Measurements from ENCODE around the gene RFX3.

RFX3 gene

GRCh38 chr9:3475300-3476020 is 50.3 kb downstream of the RFX3 start:
- DNase-seq = no peak

- DNase-seq = no peak
Observed at GRCh38 chr9:3474821-3475220, 51.0 kb downstream of the RFX3 start.

- no peak for DNase-seq
Observed at GRCh38 chr9:3473405-3473804, 52.4 kb downstream of the RFX3 start.

- no peak for DNase-seq
Observed at GRCh38 chr9:3471883-3472282, 53.9 kb downstream of the RFX3 start.

- no peak for DNase-seq
Observed at GRCh38 chr9:3468421-3469205, 57.2 kb downstream of the RFX3 start.

- peak in 11 of 14 donors; percentile 1 to 32 (median 19) for DNase-seq
Observed at GRCh38 chr9:3467593-3468219, 58.1 kb downstream of the RFX3 start.

- no peak for DNase-seq
Observed at GRCh38 chr9:3464033-3464638, 61.7 kb downstream of the RFX3 start.

GRCh38 chr9:3458806-3459475 is 66.9 kb downstream of the RFX3 start:
- DNase-seq = no peak

GRCh38 chr9:3457175-3457574 is 68.6 kb downstream of the RFX3 start:
- DNase-seq = no peak

- no peak for DNase-seq
Observed at GRCh38 chr9:3455717-3456116, 70.1 kb downstream of the RFX3 start.

GRCh38 chr9:3455094-3455493 is 70.7 kb downstream of the RFX3 start:
- DNase-seq = no peak

- DNase-seq = no peak
Observed at GRCh38 chr9:3451956-3452355, 73.8 kb downstream of the RFX3 start.

GRCh38 chr9:3447788-3448187 is 78.0 kb downstream of the RFX3 start:
- no peak for DNase-seq

GRCh38 chr9:3447143-3447542 is 78.7 kb downstream of the RFX3 start:
- no peak for DNase-seq

GRCh38 chr9:3446313-3446712 is 79.5 kb downstream of the RFX3 start:
- DNase-seq = no peak

GRCh38 chr9:3444016-3444415 is 81.8 kb downstream of the RFX3 start:
- no peak for DNase-seq

- DNase-seq = peak in 2 of 14 donors; percentile 0 to 2
Observed at GRCh38 chr9:3441197-3441816, 84.5 kb downstream of the RFX3 start.

- DNase-seq = peak in 1 of 14 donors; percentile 19
Observed at GRCh38 chr9:3436629-3437420, 89.0 kb downstream of the RFX3 start.

- DNase-seq = peak in 1 of 14 donors; percentile 9
Observed at GRCh38 chr9:3435732-3436131, 90.1 kb downstream of the RFX3 start.

GRCh38 chr9:3434594-3434993 is 91.2 kb downstream of the RFX3 start:
- DNase-seq = no peak

GRCh38 chr9:3433754-3434153 is 92.0 kb downstream of the RFX3 start:
- no peak for DNase-seq
